Stimulated activated CD8-positive, alpha-beta memory T cell treated with anti-CD3 and anti-CD28 coated beads, Interleukin-15, amount 100 ng/mL, for 48 hours (primary cell): ENCODE results near the gene CACNA1A.

ENCODE experiments used
- DNase-seq, 2 donors: peaks; one replicate each; pipeline ENCODE4 v3.0.0-alpha.2; 2020; ENCODE audit warnings: low read depth in 2 of 2

Gene CACNA1A

DNA sequence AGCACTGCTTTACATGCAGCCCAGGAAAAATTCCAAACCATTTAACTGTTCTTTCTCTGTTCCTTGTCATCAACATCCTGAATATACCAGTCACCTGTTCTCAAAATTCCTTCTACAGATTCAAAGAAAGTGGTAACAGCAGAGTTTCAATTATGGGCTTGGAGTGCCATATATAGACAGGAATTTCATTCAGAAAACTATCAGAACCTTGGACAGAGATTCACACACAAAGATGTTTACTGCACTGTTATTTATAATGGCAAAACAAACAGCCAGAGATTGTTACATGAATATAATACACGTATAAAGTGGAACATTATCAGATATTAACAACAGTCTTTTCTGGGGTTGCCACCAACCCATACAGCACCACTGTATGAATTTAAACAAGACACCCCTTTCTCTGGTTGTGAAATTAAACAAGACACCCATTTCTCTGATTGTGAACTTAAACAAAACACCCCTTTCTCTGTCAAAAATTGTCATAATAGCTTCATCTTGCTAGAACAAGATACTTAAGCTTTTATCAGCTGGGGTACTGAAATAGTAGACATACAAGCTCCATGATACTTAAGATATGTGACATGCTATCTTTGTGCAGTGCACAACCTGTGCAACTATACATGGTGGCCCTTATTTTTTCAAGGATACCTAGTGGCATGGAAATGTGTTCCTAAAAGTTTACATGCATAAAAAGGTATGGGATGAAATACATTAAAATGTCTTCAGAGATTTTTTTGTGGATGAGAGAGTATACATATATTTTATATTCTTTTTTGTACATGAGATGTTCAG lies 12.6 kb downstream of the CACNA1A start:
- no peak for DNase-seq

DNA sequence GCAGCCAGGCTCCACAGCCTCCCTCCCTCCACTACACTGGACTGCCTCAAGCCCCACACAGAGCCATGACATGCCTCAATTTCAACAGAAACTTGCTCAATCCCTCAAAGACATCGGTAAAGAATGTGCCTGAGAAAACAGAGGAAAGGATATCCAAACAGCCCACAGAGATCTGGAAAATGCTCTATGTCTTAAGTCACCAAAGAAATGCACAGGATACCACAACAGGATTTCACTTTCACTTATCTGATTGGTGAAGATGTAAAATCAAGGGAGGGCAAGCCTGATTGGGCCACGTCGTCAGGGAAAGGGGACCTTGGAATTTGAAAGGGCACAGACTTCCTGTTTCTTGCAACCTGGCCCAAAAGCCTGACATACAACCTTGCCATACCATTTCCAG lies 14.2 kb downstream of the CACNA1A start:
- no peak for DNase-seq

DNA sequence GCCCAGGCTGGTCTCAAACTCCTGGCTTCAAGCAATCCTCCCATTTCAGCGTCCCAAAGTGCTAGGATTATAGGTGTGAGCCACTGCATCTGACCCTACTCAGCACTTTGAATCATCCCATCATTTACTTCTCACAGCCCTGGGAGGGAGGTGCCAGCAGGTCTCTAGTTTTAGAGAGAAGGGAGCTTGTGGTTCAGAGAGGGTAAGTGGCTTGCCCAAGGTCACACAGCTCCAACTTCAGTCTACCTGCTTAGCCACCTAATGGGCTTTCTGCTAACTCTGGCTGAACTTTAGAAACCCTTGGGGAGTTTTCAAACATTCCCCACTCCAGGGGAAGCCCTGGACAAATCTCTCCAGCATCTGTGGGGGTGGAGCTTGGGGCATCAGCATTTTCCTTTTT lies 18.3 kb downstream of the CACNA1A start:
- no peak for DNase-seq

DNA sequence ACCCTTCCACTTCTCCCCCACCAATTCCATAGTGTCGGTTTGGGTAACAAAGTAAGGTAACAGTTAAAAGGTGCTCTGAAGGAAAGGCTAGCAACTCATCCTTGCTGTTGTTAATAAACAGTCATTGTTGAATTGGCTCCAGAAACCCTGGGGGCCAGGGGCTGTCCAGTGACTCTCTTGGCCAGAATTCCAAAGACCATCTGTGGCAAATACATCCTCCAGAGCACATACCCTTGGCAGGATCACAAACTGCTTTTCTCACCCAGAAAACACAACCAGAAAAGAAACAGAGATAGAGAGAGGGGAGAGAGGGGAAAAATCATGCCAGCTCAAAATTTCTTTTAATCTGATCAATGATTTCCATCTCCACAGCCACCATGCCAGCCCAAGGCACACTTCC lies 22.1 kb downstream of the CACNA1A start:
- DNase-seq: no peak

DNA sequence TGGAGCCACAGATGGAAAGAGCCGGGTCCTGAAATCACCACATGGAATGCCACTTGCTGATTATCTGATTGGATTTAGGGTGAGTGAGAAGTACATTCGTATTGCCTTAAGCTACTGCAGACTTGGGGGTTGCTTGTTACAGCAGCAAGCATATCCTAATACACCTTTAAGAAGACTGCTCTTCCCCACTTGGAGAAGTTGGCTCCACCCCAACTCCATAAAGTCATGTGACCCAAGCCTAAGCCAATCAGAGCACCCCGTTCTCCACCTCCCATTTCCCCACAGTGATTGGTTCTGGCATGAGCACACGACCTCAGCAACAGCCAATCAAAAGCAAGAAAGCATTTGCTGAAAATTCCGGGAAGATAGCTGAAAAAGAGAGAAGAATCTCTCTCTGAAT lies 23.1 kb downstream of the CACNA1A start:
- DNase-seq: no peak

DNA sequence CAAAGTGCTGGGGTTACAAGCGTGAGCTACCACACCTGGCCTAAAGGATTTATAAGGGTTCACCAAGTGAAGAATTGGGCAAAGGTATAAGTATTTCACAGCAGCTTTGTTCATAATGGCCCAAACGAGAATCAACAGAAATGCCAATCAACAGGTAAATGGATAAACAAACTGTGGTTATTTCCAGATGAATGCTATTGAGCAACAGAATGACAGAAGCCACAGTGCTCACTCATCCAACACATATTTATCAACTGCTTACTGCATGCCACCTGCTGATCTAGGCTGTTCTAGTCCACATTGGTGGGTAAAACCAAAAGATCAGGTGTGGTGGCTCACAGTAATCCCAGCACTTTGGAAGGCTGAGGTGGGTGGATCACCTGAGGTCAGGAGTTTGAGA lies 27.7 kb downstream of the CACNA1A start:
- DNase-seq: no peak

DNA sequence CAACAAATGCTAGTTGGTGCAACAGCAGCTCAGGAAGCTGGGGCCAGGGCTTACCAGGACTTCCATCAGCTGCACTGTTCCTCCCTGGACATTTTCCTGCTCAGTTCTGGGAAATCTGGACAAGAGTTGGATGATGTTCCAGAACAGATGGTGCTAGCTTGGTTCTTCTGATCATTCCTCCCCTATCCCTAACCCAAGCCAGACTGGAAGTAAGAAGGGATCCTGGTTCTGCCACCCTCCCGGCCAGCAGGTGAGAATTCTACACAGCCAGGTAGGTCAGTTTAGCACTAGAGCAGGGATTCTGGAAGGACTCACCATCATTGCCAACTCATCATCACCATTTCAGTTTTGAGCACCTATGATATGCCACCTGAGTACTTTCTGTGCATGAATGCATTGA lies 30.2 kb downstream of the CACNA1A start:
- DNase-seq: no peak

DNA sequence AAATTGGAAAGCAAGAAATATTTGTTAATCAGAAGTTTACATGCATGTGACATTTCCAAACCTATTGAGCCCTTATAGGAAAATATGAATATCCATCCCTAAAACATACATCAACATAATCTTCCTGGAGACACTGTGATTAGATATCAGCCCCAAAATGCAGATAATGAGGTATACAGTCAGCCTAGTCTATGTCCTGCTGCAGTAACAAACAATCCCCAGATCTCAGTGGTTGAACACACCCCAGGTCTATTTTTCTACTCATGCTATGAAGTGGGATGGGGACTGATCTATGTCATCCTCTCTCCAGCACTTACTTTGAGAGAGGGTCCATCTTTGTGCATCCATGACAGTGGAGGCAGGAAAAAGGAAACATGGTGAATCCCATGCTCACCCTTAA lies 31.2 kb downstream of the CACNA1A start:
- no peak for DNase-seq

DNA sequence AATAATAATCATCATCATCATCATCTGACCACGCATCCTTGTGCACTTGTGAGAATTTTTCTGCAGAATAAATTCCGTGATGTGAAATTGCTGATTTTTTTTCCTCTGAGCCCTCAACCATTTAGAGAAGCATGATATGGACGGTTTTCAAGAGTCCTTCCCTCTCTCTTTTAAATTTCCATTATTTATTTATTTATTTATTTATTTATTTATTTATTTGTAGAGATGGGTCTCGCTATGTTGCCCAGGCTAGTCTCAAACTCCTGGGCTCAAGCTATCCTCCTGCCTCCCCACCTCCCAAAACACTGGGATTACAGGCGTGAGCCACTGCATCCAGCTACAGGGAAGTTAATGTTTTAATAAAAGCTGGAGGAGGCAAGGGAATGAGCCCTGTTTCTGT lies 39.6 kb downstream of the CACNA1A start:
- no peak for DNase-seq

DNA sequence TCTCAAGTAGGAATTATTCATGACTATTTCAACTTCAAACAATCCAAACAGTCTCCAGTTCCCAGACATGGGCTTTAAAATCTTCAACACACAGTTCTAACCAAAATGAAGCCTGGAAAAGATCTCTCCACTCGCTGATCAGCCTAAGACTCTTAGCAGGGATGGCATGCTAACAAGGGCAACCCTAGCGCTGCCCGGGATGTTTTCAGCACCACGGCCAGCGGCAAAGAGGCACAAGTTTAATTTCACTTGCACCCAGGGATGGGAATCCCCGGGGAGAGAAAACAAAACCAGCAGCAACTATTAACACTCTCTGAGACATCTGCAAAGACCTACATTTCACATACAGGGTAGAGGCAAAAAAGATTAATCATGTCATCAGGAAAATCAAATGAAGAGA lies 43.0 kb downstream of the CACNA1A start:
- no peak for DNase-seq

DNA sequence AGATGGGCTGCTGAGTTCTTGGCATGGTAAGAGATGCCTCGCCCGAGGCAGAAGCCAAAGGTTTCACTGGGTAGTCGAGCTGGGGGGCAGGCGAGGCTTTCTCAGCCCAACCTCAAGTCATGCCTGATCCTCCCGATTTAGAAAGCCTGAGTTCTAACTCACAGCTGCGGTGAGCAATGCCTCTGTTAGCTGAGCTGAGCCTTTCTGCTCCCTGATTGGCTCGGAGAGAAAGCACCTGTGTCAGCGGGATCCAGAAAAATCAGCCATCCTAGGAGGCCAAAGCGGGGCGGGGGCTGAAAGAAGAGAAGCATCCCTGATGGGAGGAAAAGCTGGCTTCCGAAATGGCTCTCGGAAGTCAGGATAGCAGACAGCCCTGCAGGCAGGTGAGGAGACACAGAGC lies 44.7 kb downstream of the CACNA1A start:
- DNase-seq: no peak

DNA sequence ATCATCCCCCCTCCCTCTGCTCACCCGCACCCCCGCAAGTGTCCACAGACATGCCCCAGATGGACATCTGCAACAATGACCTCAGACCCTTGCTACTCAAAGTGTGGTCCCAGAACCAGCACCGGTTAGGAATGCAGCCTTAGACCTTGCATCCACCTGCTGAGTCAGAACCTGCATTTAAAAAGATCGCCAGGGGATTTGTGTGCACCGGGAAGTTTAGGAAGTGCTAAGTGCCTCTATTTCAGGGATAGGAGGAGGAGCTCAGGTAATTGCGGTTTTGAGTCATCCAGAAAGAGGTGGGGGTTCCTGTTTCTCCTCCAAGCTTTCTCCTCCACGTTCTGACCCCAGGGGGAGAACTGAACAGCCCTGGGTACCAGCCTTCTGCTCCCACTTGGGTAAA lies 46.2 kb downstream of the CACNA1A start:
- no peak for DNase-seq

DNA sequence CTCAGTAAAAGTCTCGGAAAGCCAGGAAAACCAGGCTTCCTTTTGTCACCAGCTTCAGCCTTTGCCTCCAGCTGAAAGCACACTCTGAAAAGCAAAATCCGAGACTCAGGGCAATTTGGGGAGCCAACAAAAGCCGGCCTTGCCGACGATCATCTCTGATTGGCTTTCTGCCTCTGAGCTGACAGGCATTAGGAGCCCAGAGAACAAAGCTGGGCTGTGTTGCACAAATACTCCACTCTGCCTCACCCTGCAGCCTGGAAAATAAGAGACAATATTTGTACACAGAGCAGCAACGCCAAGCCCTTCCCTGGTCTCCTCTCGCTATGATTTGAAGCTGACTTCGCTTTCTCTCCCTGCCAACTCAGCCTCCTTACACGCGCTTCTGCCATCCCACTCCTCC lies 46.9 kb downstream of the CACNA1A start:
- no peak for DNase-seq

DNA sequence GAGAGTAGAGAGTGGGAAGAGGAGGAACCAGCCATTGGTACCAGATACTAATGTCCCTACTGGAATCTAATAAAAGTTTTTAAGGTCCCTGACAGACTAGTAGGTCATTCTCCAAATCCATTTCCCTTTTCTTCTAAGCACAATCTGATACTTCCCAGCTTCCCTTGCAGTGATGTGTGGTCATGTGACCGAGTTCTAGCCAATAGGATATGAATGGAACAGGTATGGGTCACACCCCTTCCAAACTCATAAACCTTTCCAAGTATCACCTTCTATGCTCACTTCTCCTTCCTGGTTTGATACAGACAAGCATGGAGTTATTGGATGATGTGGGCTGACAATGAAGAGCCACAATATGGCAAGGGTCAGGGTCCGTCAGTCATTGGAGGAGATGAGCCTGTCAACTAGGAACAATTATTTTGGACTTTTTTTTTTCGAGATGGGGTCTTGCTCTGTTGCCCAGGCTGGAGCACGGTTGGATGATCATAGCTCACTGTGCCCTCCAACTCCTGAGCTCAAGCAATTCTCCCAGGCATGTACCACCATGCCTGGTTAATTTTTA lies 54.8 kb downstream of the CACNA1A start:
- DNase-seq: no peak

DNA sequence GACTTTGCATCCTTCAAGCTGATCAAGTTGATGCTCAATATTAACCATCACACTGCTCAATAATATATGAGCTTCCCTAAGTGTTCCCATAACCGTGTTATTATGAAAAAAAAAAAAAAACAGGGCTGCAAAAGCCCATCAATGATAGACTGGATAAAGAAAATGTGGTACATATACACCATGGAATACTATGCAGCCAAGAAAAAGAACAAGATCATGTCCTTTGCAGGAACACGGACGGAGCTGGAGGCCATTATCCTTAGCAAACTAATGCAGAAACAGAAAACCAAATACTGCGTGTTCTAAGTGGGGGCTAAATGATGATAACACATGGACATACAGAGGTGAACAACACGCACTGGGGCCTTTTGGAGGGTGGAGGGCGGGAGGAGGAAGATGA lies 58.3 kb downstream of the CACNA1A start:
- no peak for DNase-seq

DNA sequence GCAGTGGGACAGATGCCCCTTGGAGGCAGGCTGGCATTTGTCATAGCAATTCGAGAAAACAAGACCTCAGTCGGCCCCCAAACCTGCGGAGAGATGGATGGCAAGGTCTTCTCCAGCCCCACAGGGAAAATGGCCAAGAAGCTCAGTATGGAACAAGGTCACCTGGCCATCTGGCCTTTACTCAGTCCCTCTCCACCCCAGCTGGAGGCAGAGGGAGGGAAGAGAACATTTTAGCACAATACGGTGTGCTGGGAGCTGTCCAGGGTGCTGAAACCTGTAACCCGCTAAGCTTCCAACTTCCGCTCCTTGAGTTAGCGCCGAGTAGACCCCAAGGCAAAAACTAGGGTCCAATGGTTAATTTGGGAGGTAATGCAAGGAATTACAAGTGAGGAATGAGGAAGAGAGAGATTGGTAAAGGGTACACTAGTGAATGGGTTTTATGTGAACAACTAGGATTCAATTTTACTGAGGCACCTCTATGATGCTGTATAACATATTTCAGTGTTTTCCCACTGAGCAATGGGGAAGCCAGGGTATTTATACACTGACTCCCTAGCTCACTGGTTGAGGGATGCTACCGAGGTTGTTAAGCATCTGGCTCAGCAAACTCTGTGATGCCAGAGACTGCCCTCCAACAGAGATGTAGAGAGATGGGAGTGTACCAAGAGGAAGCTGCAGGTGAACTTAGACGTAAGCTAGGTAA lies 64.3 kb downstream of the CACNA1A start:
- DNase-seq: peak in 1 of 2 donors; percentile 3

DNA sequence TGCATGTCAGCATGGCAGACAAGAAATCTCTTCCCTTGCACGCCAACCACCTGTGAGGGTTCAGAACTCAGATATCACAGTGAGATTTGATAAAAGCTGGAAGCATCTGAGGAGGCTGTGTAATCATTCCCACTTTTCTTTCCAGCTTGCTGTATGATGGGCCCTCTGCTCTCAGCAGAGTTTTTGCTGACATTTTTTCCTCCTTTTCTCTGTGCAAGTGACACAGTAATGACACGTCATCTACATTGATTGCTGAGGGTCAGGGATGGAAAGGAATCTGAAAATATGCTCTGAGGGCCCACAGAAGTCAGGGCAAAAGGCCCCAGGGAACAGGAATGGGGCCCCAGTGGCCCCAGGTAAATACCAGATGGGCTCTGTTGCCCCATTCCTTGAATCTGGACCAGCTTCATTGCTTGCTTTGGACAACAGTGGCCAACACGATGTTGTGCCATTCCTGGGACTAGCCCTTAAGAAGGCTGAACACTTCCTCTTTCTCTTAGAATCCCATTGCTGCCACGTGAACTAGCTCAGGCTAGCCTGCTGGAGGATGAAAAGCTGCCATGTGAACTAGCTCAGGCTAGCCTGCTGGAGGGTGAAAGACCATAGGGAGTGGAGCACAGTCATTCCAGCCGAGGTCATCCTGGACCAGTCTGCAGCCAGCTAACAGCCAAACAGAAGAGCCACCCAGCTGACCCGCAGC lies 68.2 kb downstream of the CACNA1A start:
- no peak for DNase-seq

DNA sequence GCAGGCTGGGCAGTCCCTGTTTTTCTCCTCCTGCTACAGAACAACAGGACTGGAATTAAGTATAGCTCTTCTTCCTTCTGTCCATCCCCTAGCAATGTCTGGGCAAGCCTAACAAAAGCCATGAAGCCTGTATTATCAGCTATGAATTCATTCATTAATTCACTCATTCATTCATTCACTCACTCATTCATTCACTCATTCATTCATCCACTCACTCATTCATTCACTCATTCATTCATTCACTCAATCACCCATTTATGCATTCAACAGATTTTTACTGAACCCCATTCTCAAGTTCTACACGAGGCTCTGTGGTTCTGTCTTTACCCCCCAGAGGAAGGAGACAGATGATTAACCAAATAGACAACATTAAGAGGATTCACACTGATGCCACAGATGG lies 69.9 kb downstream of the CACNA1A start:
- DNase-seq: no peak

DNA sequence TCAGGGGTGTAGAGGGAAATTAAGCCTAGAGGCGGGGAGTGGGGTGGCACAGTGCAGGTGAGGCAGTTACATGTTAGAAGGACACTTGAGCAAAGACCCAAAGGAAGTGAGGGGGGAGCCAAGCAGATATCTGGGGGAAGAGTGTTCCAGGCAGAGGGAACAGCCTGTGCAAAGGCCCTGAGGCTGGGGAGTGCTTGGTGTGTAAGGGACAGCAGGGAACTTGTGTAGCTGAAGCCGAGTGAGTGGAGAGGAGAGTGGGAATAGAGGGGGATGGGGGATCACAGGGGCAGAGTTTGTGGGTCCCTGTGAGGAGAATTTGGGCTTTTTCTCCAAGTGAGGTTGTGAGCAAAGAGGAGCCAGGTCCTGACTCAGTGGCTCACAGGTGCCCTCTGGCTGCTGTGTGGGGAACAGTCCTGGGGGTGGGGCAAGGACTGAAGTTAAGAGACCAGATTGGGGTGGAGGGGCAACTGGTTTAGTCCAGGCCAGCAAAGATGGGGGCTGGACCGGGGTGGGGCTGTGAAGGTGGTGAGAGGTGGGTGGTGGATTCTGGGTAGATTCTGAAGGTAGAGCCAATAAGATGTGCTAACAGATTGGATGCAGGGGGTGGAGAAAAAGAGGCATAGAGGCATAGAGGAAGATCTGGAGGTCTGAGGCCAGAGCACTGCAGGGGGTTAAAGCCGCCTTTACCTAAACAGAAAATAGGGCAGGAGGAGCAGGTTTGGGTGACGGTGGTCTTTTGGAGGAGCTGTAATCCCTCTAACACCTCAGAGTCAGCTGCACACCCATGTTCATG lies 75.3 kb downstream of the CACNA1A start:
- peak; percentile 23 to 27 for DNase-seq

DNA sequence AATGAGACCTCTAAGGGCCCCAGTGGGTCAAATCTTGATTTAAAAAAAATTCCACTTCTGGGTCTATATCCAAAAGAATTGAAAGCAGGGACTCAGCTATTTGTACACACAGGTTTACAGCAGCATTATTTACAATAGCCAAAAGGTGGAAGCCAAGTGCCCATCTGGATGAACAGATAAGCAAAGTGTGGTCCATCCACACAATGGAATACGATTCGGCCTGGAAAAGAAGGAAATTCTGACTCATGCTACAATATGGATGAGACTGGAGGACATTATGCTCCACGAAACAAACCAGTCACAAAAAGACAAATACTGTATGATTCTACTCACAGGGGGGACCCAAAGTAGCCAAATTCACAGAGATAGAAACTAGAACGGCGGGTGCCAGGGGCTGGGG lies 76.7 kb downstream of the CACNA1A start:
- DNase-seq: no peak

DNA sequence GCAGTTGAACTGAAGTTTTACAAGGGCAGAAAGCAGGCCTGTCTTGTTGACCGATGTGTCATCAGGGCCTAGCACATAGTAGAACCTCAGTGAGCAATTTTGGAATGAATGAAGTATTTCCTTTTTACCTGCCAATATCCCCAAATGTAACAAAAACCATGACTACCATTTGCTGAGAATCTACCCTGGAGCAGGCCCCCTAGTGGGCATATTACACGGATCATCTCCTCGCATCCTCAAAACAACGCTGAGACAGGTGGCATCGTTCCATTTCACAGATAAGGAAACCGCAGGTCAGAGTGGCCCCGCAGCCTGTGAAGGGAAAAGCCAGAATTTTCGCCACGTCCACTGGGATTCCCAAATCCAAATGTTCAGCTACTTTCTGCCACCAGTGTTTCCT lies 77.9 kb downstream of the CACNA1A start:
- DNase-seq: no peak
